MCF 10A (cell line): ENCODE results near the gene ENTREP1. TPM values are rescaled to one million over a fixed set of nuclear protein-coding genes. Genes with fewer than 3 reads are reported as not detected.

Experiments used
- BruUV-seq: library from RNA; stranded (reverse); fragments of 400-500 nt; replicated peaks from 2 replicates; lab custom pipeline; 2021; lab: Mats Ljungman, UMichigan
- CTCF ChIA-PET: fragments of 300-600 bp; sonication (Branson Sonifier 250); formaldehyde crosslinking; extraction: SDS; loops from one replicate; lab custom pipeline; 2021; ENCODE audit warnings: antibody characterized with exemption, inconsistent platforms; lab: Yijun Ruan, JAX
- POLR2A ChIA-PET: fragments of 300-600, 350-650 bp; sonication (Branson Sonifier 250); formaldehyde crosslinking; extraction: SDS; loops from one replicate; lab custom pipeline; 2020; ENCODE audit warnings: antibody characterized with exemption, inconsistent platforms; lab: Yijun Ruan, JAX
- DNase-seq: peaks from one replicate; pipeline ENCODE4 v3.0.0-alpha.2; 2018; ENCODE audit not compliant: unreplicated experiment
- H3K27ac Mint-ChIP-seq: one replicate; pipeline ENCODE4 v1.8.0; 2022; ENCODE audit warnings: mild to moderate bottlenecking, low read depth, mixed read lengths; ENCODE audit not compliant: unreplicated experiment
- H3K27me3 Mint-ChIP-seq: one replicate; pipeline ENCODE4 v1.8.0; 2022; ENCODE audit warnings: mixed read lengths; ENCODE audit not compliant: insufficient read depth, unreplicated experiment
- H3K36me3 Mint-ChIP-seq: one replicate; pipeline ENCODE4 v1.8.0; 2022; ENCODE audit warnings: mild to moderate bottlenecking, moderate library complexity, mixed read lengths; ENCODE audit not compliant: insufficient read depth, unreplicated experiment
- H3K4me1 Mint-ChIP-seq: one replicate; pipeline ENCODE4 v1.8.0; 2022; ENCODE audit warnings: mixed read lengths; ENCODE audit not compliant: insufficient read depth, unreplicated experiment
- H3K4me3 Mint-ChIP-seq: one replicate; pipeline ENCODE4 v1.8.0; 2022; ENCODE audit warnings: mild to moderate bottlenecking, moderate library complexity, mixed read lengths; ENCODE audit not compliant: unreplicated experiment
- H3K9me3 Mint-ChIP-seq: one replicate; pipeline ENCODE4 v1.8.0; 2022; ENCODE audit warnings: mixed read lengths; ENCODE audit not compliant: unreplicated experiment
- intact Hi-C: fragments of 100-400 bp; cut with micrococcal nuclease; formaldehyde crosslinking; loops from 2 replicates; pipeline ENCODE4 v1.14.1; 2022
- total RNA-seq: library from RNA; stranded (reverse); gene quantifications from 2 replicates; pipeline ENCODE4 v1.2.3, GENCODE V29; 2022
- TF ChIP-seq, protein P1 (sequence below): fragments of 200-600 bp; IDR thresholded peaks from one replicate; pipeline ENCODE4 v1.8.0; 2022; ENCODE audit warnings: antibody characterized with exemption, mild to moderate bottlenecking; ENCODE audit not compliant: unreplicated experiment

Gene ENTREP1
- total RNA-seq, 1 experiment from 2014 or later, result 0.35 TPM

DNA sequence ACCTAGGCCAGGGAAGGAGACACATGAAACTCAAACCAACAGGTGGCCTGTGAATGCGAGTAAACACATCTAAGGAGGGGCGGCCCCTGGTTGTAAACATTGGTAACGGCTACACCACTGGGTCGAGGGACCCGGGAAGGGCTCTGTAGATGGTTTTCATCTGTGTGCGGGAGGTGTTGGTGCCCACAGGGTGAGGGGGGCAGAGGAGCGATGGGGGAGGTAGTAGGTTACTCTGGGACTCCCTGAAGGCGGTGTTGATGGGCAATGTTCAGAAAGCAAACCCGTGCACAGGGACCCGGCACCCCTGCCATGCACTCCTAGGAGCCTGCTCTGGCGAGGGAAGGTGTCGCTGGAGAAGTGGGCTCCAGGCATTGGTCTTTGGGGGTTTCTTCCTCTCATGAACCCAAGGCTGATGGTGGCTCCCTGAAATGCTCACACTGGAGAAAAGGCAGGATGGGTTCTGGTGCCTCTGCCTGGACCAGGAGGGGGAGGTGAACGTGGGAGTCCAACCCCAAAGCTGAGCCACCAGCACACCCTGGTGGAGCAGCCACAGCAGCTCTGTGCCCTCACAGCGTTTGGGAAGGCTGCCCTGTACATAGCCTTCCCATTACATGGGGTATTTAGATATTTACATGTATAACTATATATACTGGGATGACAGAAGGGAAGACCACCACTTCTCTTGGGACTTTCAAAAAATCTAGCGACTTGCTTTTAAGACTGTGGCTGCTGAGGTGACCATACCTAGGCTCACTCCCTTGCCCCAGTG is 103.2 kb downstream of the ENTREP1 start:
- POLR2A ChIA-PET, result no interaction called here
- intact Hi-C loops, result loop anchor here (10.0 kb wide), 1 partner anchor 1177 kb away; no protein-coding TSS in a partner anchor

DNA sequence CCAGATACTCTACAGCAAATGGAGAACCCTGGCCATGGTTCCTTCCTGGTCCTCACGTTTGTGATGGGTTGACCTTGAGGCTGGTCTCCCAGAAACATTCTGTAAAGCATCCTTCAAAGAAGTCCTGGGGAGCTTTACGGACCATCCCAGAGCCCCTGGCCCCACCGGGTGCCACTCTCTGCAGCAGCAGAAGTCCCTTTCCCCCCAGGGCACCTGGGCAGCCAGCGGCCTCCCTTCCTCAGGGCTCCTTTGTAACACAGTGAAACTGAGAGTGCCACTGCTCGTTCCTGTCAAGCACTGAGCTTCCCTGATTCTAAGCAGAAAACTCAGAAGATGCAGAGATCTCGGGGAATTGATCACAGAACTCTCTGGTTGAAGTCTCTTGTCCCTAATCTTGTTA is 104.3 kb downstream of the ENTREP1 start:
- POLR2A ChIA-PET, result no interaction called here
- Mint-ChIP-seq H3K4me3 (no peak overlapping the region), H3K9me3 (no peaks in the 10 kb centered on the region), H3K36me3 (no peaks in the 10 kb centered on the region), H3K27ac (no peak overlapping the region), H3K4me1 (no peaks in the 10 kb centered on the region), H3K27me3 (peaks cover 18% of the 10 kb centered on the region)
- CTCF ChIA-PET, result interaction anchor here (0.6 kb wide), 1 partner anchor 491 kb away, joined by 3 read pairs; no protein-coding TSS in a partner anchor
- intact Hi-C loops, result loop anchor here (10.0 kb wide), 1 partner anchor 1176 kb away; no protein-coding TSS in a partner anchor
- no TSS peak for BruUV-seq
- DNase-seq, result no peak
- TF ChIP-seq, protein P1, sequence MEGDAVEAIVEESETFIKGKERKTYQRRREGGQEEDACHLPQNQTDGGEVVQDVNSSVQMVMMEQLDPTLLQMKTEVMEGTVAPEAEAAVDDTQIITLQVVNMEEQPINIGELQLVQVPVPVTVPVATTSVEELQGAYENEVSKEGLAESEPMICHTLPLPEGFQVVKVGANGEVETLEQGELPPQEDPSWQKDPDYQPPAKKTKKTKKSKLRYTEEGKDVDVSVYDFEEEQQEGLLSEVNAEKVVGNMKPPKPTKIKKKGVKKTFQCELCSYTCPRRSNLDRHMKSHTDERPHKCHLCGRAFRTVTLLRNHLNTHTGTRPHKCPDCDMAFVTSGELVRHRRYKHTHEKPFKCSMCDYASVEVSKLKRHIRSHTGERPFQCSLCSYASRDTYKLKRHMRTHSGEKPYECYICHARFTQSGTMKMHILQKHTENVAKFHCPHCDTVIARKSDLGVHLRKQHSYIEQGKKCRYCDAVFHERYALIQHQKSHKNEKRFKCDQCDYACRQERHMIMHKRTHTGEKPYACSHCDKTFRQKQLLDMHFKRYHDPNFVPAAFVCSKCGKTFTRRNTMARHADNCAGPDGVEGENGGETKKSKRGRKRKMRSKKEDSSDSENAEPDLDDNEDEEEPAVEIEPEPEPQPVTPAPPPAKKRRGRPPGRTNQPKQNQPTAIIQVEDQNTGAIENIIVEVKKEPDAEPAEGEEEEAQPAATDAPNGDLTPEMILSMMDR, result no peak

More for the DNA sequence above, 103.2 kb downstream of the ENTREP1 start:
- Mint-ChIP-seq H3K4me3 (no peak overlapping the region), H3K27me3 (peaks cover 18% of the 10 kb centered on the region), H3K27ac (no peak overlapping the region), H3K36me3 (no peaks in the 10 kb centered on the region), H3K9me3 (no peaks in the 10 kb centered on the region), H3K4me1 (no peaks in the 10 kb centered on the region)
- no peak for DNase-seq
- CTCF ChIA-PET, result interaction anchor here (0.6 kb wide), 1 partner anchor 492 kb away, joined by 3 read pairs; no protein-coding TSS in a partner anchor
- TF ChIP-seq, protein P1, result no peak
- no TSS peak for BruUV-seq

DNA sequence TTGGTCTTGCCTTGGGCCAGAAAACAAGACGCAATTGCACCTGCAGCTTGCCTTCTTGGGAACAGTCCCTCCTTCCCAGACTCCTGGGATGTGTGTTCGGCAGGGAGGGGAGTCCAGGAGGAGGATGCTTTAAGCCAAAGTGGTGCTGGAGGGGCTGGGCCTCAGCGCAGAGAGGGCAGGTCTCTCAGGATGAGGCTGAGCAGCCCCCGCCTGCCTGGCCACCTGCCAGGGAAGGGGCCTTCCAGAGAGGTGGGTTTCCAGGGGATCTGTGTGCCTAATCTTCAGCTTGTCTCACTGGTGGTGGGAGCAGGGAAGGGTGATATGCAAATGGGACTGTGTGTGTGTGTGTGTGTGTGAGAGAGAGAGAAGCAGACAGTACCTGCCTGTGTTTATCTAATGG is 105.2 kb downstream of the ENTREP1 start:
- CTCF ChIA-PET, result interaction anchor here (1.0 to 1.3 kb wide), 2 partner anchors 8 to 9 kb away, joined by 3 to 5 read pairs; no protein-coding TSS in a partner anchor
- H3K4me3 Mint-ChIP-seq, result no peak overlapping the region
- no peaks in the 10 kb centered on the region for H3K9me3 Mint-ChIP-seq

DNA sequence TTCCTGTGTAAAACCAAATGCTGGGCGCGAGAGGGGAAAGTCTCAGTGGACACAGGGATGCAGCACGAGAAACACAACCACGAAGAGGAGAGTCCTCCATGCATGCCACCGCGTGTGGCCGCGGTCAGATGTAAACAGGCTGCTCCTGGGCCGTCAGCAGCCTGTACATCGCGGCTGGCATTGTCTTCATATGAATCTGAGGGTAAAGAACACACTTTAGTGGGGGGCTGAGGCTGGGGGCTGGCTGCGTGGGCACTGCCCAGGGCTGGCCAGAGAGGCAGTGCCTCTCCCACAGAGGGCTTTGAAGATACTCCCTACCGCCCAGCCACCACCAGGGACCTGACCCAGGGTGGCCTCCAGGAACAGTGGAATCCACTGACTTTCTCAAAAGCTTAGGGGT is 106.2 kb downstream of the ENTREP1 start:
- no peaks in the 10 kb centered on the region for H3K9me3 Mint-ChIP-seq
- CTCF ChIA-PET, result interaction anchor here (1.3 kb wide), 1 partner anchor 9 kb away, joined by 5 read pairs; no protein-coding TSS in a partner anchor
- TF ChIP-seq, protein P1, result no peak
- POLR2A ChIA-PET, result no interaction called here
- H3K36me3 Mint-ChIP-seq, result no peaks in the 10 kb centered on the region
- H3K27ac Mint-ChIP-seq, result no peak overlapping the region
- H3K27me3 Mint-ChIP-seq, result peaks cover 18% of the 10 kb centered on the region
- no peaks in the 10 kb centered on the region for H3K4me1 Mint-ChIP-seq
- BruUV-seq, result no TSS peak
- no peak for DNase-seq
- no peak overlapping the region for H3K4me3 Mint-ChIP-seq
- intact Hi-C loops, result no loop called here

More for the DNA sequence above, 105.2 kb downstream of the ENTREP1 start:
- Mint-ChIP-seq H3K27ac (no peak overlapping the region), H3K27me3 (peaks cover 18% of the 10 kb centered on the region), H3K4me1 (no peaks in the 10 kb centered on the region), H3K36me3 (no peaks in the 10 kb centered on the region)
- BruUV-seq, result no TSS peak
- POLR2A ChIA-PET, result no interaction called here
- intact Hi-C loops, result no loop called here
- TF ChIP-seq, protein P1, result no peak
- DNase-seq, result no peak
